ENCODE results near the gene CPM.
"Not testable (repeated sequence)": the region's sequence is repeated elsewhere in the genome, so short reads cannot be mapped to it uniquely, and the experiment has no call there.

The CPM gene

GRCh38 chr12:68814490-68815231, 118.3 kb downstream of the CPM start:
- Histone ChIP-seq H3K36me3 (ENCODE audit: insufficient read depth, low read length) (peaks cover 60% of the 10 kb centered on the region), H3K4me3 (ENCODE audit: low read depth, low read length) (no peak overlapping the region), H3K79me2 (ENCODE audit: control insufficient read depth, insufficient read depth, low read length, unreplicated experiment) (peaks cover 61% of the 10 kb centered on the region), H2AFZ (ENCODE audit: low read length, unreplicated experiment) (no peak overlapping the region), H3K4me1 (ENCODE audit: control insufficient read depth, insufficient read depth, low read length, unreplicated experiment) (peaks cover 17% of the 10 kb centered on the region), H3K27me3 (ENCODE audit: insufficient read depth, low read length) (no peaks in the 10 kb centered on the region), H3K27ac (ENCODE audit: low read depth, low read length) (no peak overlapping the region)

GRCh38 chr12:68813242-68813593, 119.8 kb downstream of the CPM start:
- Histone ChIP-seq H3K4me1 (ENCODE audit: control insufficient read depth, insufficient read depth, low read length, unreplicated experiment) (peaks cover 17% of the 10 kb centered on the region), H3K79me2 (ENCODE audit: control insufficient read depth, insufficient read depth, low read length, unreplicated experiment) (peaks cover 68% of the 10 kb centered on the region), H3K4me3 (ENCODE audit: low read depth, low read length) (peak overlapping the region; percentile 39; the same call in 1 of the 2 replicates), H2AFZ (ENCODE audit: low read length, unreplicated experiment) (no peak overlapping the region), H3K36me3 (ENCODE audit: insufficient read depth, low read length) (peaks cover 58% of the 10 kb centered on the region), H3K27me3 (ENCODE audit: insufficient read depth, low read length) (no peaks in the 10 kb centered on the region), H3K27ac (ENCODE audit: low read depth, low read length) (no peak overlapping the region)

DNA sequence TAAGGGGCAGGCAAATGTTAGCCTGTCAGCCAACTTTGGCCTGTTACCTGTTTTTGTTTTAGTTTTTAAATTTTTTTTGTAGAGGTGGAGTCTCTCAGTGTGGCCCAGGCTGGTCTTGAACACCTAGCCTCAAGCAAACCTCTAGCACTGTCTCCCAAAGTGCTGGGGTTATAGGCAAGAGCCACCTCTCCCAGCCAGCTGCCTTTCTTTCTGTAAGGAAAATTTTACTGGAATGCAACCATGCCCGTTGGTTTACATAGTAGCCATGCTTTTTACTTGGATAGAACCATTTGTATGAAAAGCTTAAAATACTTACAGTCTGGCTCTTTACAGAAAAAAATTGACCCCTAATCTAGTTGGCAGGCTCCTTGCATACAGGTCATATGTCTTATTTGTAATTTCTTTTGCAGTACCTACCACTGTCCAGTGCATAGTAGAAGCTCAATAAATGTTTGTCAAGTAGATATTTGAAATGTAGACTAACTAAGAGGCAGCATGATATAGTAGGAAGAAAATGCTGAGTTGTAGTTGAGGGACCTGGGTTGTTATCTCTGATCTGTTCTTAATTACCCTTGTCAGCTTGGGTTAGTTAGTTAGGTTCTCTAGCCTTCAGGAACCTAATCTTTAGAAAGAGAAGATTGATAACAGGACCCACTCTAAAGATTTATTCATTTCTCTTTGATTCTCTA, 120.3 kb downstream of the CPM start:
- peaks cover 17% of the 10 kb centered on the region for H3K4me1 ChIP-seq (ENCODE audit: control insufficient read depth, insufficient read depth, low read length, unreplicated experiment)
- peaks cover 58% of the 10 kb centered on the region for H3K36me3 ChIP-seq (ENCODE audit: insufficient read depth, low read length)
- H3K4me3 ChIP-seq (ENCODE audit: low read depth, low read length) = peak overlapping the region; percentile 39; the same call in 1 of the 2 replicates
- H3K79me2 ChIP-seq (ENCODE audit: control insufficient read depth, insufficient read depth, low read length, unreplicated experiment) = peaks cover 70% of the 10 kb centered on the region
- no peak overlapping the region for H3K27ac ChIP-seq (ENCODE audit: low read depth, low read length)
- no peaks in the 10 kb centered on the region for H3K27me3 ChIP-seq (ENCODE audit: insufficient read depth, low read length)
- H2AFZ ChIP-seq (ENCODE audit: low read length, unreplicated experiment) = no peak overlapping the region

GRCh38 chr12:68811573-68811972, 121.4 kb downstream of the CPM start:
- H3K4me1 ChIP-seq (ENCODE audit: control insufficient read depth, insufficient read depth, low read length, unreplicated experiment) = peaks cover 17% of the 10 kb centered on the region
- not testable (repeated sequence) for H3K4me3 ChIP-seq (ENCODE audit: low read depth, low read length); H2AFZ ChIP-seq (ENCODE audit: low read length, unreplicated experiment); H3K27ac ChIP-seq (ENCODE audit: low read depth, low read length); H3K27me3 ChIP-seq (ENCODE audit: insufficient read depth, low read length)
- H3K79me2 ChIP-seq (ENCODE audit: control insufficient read depth, insufficient read depth, low read length, unreplicated experiment) = peaks cover 62% of the 10 kb centered on the region
- H3K36me3 ChIP-seq (ENCODE audit: insufficient read depth, low read length) = peaks cover 51% of the 10 kb centered on the region

DNA sequence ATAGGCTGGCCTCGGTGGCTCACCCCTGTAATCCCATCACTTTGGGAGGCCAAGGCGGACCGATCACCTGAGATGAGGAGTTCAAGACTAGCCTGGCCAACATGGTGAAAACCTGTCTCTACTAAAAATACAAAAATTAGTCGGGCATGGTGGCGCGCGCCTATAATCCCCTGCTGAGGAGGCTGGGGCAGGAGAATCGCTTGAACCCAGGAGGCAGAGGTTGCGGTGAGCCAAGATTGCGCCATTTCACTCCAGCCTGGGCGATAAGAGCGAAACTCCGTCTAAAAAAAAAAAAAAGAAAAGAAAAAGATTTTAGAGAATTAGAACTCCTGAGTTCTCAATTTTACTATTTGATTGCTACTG, 123.0 kb downstream of the CPM start:
- H3K79me2 ChIP-seq (ENCODE audit: control insufficient read depth, insufficient read depth, low read length, unreplicated experiment) = peaks cover 53% of the 10 kb centered on the region
- H2AFZ ChIP-seq (ENCODE audit: low read length, unreplicated experiment); H3K27me3 ChIP-seq (ENCODE audit: insufficient read depth, low read length); H3K27ac ChIP-seq (ENCODE audit: low read depth, low read length): not testable (repeated sequence)
- peaks cover 16% of the 10 kb centered on the region for H3K4me1 ChIP-seq (ENCODE audit: control insufficient read depth, insufficient read depth, low read length, unreplicated experiment)
- H3K36me3 ChIP-seq (ENCODE audit: insufficient read depth, low read length) = peaks cover 37% of the 10 kb centered on the region
- peak overlapping the region; percentile 94 for H3K4me3 ChIP-seq (ENCODE audit: low read depth, low read length)

- peak overlapping the region; percentile 93 for H3K27ac ChIP-seq (ENCODE audit: low read depth, low read length)
- H3K27me3 ChIP-seq (ENCODE audit: insufficient read depth, low read length) = no peaks in the 10 kb centered on the region
- peaks cover 11% of the 10 kb centered on the region for H3K4me1 ChIP-seq (ENCODE audit: control insufficient read depth, insufficient read depth, low read length, unreplicated experiment)
- no peak overlapping the region for H2AFZ ChIP-seq (ENCODE audit: low read length, unreplicated experiment)
- H3K4me3 ChIP-seq (ENCODE audit: low read depth, low read length) = peak overlapping the region; percentile 94
- H3K79me2 ChIP-seq (ENCODE audit: control insufficient read depth, insufficient read depth, low read length, unreplicated experiment) = peaks cover 48% of the 10 kb centered on the region
- peaks cover 31% of the 10 kb centered on the region for H3K36me3 ChIP-seq (ENCODE audit: insufficient read depth, low read length)
These were observed 123.6 kb downstream of the CPM start for GRCh38 chr12:68809190-68810026.

DNA sequence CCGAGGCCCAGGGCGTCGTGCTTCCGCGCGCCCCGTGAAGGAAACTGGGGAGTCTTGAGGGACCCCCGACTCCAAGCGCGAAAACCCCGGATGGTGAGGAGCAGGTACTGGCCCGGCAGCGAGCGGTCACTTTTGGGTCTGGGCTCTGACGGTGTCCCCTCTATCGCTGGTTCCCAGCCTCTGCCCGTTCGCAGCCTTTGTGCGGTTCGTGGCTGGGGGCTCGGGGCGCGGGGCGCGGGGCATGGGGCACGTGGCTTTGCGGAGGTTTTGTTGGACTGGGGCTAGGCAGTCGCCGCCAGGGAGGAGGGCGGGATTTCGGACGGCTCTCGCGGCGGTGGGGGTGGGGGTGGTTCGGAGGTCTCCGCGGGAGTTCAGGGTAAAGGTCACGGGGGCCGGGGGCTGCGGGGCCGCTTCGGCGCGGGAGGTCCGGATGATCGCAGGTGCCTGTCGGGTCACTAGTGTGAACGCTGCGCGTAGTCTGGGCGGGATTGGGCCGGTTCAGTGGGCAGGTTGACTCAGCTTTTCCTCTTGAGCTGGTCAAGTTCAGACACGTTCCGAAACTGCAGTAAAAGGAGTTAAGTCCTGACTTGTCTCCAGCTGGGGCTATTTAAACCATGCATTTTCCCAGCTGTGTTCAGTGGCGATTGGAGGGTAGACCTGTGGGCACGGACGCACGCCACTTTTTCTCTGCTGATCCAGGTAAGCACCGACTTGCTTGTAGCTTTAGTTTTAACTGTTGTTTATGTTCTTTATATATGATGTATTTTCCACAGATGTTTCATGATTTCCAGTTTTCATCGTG, 124.4 kb downstream of the CPM start:
- Histone ChIP-seq H3K4me1 (ENCODE audit: control insufficient read depth, insufficient read depth, low read length, unreplicated experiment) (peaks cover 10% of the 10 kb centered on the region), H3K27ac (ENCODE audit: low read depth, low read length) (peak overlapping the region; percentile 93), H3K4me3 (ENCODE audit: low read depth, low read length) (peak overlapping the region; percentile 94), H3K27me3 (ENCODE audit: insufficient read depth, low read length) (no peaks in the 10 kb centered on the region), H3K79me2 (ENCODE audit: control insufficient read depth, insufficient read depth, low read length, unreplicated experiment) (peaks cover 43% of the 10 kb centered on the region), H3K36me3 (ENCODE audit: insufficient read depth, low read length) (peaks cover 25% of the 10 kb centered on the region), H2AFZ (ENCODE audit: low read length, unreplicated experiment) (peak overlapping the region; percentile 74)

GRCh38 chr12:68807576-68808387, 125.2 kb downstream of the CPM start, which contains the start of gene MDM2:
Gene MDM2 (plus strand): TSS chr12:68808177. CDS start chr12:68808478, 301 bp downstream.
- Histone ChIP-seq H2AFZ (ENCODE audit: low read length, unreplicated experiment) (peak within 1 kb of the TSS; percentile 74), H3K79me2 (ENCODE audit: control insufficient read depth, insufficient read depth, low read length, unreplicated experiment) (peaks cover 35% of the 10 kb centered on the region), H3K27me3 (ENCODE audit: insufficient read depth, low read length) (no peaks in the 10 kb centered on the region), H3K36me3 (ENCODE audit: insufficient read depth, low read length) (peaks cover 16% of the 10 kb centered on the region), H3K4me1 (ENCODE audit: control insufficient read depth, insufficient read depth, low read length, unreplicated experiment) (peaks cover 5% of the 10 kb centered on the region), H3K4me3 (ENCODE audit: low read depth, low read length) (peak within 1 kb of the TSS; percentile 94), H3K27ac (ENCODE audit: low read depth, low read length) (peak within 1 kb of the TSS; percentile 93)

DNA sequence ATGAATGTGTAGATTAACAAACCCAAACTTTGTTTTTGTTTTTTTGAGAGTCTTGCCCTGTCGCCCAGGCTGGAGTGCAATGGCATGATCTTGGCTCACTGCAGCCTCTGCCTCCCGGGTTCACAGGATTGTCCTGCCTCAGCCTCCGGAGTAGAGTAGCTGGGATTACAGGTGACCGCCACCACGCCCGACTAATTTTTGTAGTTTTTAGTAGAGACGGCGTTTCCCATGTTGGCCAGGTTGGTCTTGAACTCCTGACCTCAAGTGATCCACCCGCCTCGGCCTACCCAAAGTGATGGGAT, 125.7 kb downstream of the CPM start:
- peak overlapping the region; percentile 94 for H3K4me3 ChIP-seq (ENCODE audit: low read depth, low read length)
- peaks cover 30% of the 10 kb centered on the region for H3K79me2 ChIP-seq (ENCODE audit: control insufficient read depth, insufficient read depth, low read length, unreplicated experiment)
- H3K36me3 ChIP-seq (ENCODE audit: insufficient read depth, low read length) = peaks cover 12% of the 10 kb centered on the region
- H3K27me3 ChIP-seq (ENCODE audit: insufficient read depth, low read length); H3K4me1 ChIP-seq (ENCODE audit: control insufficient read depth, insufficient read depth, low read length, unreplicated experiment): not testable (repeated sequence)
- H3K27ac ChIP-seq (ENCODE audit: low read depth, low read length) = peak overlapping the region; percentile 93
- peak overlapping the region; percentile 50 for H2AFZ ChIP-seq (ENCODE audit: low read length, unreplicated experiment)
